ENCODE measurements around the gene DNAH17.

The DNAH17 gene

GRCh38 chr17:78441271-78441971, 135.8 kb downstream of the DNAH17 start:
- DNase-seq, result no peak

- DNase-seq, result no peak
These were observed 138.4 kb downstream of the DNAH17 start for GRCh38 chr17:78438694-78439325.

DNA sequence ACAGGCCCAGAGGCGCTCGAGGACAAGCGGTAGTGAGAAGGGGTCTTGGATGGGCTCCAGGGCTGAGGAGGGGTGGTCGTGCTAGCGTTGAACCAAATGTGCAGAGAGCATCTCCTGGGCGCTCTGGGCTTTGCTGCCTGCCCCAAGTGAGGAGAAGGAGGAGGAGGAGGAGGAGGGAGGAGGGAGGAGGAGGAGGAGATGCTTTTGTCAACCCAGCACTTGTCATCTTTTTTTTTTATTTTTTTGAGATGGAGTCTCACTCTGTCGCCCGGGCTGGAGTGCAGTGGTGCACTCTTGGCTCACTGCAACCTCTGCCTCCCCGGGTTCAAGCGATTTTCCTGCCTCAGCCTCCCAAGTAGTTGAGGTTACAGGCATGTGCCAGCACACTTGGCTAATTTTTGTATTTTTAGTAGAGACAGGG, 138.9 kb downstream of the DNAH17 start:
- no peak for DNase-seq

DNA sequence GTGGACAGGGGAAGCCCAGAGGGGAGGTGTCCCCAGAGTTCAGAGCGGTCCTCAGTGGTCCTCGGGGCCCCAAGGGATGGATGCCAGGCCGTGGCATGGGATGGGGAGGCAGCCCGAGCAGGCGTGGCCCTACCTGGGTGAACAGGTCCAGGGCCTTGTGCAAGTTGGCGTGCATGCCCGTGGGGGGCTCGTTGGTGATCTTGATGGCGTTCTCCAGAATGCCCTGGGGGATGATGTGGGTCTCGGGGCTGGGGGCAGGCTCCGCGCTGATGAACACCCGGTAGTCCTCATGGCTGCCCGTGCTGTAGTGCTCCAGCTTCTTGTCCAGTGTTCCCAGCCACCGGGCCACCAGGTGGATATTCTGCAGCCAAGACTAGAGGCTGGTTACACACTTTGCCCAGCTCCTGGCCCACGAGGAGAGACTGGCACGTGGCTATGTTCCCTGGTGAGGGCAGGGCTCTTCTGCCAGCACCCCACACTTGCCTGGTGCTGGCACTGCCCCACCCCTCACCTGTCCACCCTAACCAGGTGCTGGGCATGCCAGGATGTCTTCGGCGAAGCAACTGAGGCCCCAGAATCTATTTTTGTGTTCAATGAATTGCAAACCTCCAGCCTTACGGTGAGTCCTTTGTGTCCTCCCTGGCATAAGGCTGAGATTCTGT, 139.6 kb downstream of the DNAH17 start:
- DNase-seq, result no peak

- no peak for DNase-seq
These were observed 141.7 kb downstream of the DNAH17 start for GRCh38 chr17:78435330-78436005.

DNA sequence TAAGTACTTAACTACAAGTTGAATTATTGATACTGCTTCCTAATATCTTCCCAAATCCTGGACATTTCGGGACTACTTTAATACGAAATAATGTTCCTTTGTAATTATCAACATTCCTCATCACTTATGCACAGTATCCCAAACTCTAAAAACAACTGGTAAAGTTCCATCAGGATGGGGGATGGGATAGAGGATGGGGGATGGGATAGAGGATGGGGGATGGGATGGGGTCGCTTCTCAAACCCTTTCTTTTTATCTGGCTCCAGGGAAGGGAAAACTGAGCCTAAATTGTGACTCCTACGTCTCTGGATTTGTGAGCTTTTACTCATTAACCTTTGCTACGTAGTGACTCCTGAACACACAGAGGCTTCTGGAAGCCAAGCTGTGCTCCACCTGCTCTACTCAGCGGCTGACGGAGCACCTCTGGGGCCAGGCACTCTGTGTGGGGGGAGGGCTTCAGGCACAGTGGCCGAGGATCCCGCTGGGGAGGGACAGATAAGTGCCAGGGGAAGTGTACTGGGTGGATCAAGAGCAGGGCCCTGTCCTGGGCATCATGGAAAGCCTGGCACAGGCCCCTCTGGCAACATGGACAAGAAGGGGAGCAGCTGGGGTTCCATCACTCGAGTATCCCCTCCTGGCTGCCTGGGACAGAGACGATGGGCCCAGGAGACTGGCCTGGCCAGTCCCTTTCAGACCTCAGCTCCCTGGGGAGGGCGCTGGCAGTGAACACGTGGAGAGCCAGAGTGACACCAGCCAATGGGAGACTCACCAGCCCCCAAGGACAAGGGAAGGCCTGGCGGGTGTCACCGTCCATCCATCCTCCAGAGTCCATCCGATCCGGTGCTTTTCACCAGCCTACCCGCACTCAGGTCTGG, 142.5 kb downstream of the DNAH17 start:
- DNase-seq, result no peak

- no peak for DNase-seq
These were observed 143.3 kb downstream of the DNAH17 start for GRCh38 chr17:78433780-78434335.

DNA sequence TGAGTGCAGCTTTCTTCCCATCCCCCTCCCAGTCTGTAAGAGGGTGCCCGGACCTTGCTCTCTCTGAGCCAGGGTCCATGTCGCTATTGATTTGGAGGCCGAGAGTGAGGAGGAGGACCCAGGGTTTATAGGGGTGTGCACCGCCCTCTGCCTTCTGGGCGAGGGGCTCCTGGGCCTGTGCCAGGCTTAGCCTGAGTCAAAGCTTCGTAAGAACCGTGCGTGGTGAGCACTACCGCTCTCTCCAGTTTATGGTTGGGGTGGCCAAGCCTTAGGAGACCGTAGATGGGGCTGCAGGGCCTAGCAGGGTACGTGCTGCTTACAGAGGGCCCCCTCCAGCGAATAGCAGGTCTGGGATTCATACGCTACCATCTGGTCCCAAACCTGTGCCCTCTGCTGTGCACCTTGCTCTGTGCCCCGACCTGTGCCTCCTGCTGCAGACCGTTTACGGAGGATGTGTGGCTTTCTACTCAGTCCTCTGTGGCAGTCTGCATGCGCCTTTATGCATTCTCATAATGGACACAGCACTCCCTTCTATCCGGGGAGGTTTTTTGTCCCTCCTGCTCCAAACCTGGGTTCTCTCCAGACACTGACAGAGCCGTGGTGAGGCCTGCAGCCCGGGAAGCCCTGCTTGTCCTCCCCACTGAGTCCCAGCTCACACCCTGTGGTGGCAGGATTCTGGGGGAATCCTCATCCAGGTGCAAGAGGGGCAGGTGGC, 144.0 kb downstream of the DNAH17 start:
- DNase-seq, result no peak

DNA sequence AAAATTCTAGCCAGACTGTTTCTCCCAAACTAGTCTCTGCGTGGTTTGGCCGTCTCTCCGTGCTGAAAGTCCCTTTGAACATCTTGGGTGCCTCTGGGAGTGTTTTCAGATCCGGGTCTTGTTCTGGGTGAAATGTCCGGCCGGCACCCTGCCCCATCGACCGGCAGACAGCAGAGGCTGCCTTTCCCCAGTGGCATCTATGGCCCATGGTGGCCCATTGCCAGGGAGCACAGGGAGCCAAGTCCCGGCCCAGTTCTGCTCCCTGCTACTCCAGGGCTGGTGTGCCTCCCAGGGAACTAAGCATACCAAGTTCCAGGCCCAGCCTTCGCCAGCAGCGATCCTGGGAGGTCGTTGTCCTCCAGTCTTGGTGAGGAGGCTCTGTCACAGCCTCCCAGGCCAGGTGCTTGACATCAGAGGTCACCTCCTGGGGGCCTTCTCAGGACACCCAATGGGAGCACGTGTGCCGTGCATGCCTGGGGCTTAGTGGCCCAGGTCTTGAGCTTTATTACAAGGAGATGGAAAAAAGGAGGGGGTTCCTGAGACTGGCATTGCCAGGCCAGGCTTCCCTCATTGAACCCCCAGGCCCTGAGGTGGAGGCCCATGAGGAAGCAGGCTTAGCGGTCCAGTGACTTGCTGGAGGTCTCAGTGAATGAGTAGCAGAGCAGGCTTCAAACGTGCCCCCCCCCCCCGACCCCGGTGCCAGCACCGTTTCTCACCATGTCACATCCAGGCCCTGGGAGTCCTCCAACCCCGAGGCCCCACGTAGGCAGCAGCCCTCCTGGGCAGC, 144.8 kb downstream of the DNAH17 start:
- no peak for DNase-seq

- DNase-seq, result no peak
These were observed 145.6 kb downstream of the DNAH17 start for GRCh38 chr17:78431692-78431958.

DNA sequence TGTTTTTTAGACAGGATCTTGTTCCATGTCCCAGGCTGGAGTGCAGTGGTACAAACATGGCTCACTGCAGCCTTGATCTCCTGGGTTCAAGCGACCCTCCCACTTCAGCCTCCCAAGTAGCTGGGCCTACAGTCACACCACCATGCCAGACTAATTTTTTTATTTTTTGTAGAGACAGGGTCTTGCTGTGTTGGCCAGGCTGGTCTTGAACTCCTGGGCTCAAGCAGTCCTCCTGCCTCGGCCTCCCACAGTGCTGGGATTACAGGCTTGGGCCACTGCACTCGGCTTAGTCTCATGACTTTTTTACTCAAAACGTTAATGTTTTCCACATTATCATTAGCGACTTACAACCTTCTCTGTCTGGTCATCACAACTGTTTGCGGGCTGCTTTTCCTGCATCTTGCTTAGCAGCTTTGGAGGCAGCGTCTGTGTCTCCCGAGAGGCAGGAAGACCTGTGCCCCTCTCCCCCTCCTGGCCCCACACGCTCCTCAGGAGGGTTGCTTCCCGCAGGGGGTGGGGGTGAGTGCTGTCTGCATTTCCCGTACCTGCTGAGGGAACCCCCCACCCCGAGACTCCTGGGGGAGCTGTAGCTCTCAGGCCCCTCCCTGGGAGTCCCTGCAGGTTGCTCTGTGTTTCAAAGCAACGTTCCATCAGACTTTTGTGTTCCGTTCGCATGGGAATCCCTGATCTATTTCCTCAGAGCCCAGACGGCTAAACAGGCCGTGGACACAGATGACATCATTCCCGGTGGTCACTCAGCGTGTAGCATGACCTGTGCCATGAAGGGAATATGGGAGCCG, 146.1 kb downstream of the DNAH17 start:
- no peak for DNase-seq

DNA sequence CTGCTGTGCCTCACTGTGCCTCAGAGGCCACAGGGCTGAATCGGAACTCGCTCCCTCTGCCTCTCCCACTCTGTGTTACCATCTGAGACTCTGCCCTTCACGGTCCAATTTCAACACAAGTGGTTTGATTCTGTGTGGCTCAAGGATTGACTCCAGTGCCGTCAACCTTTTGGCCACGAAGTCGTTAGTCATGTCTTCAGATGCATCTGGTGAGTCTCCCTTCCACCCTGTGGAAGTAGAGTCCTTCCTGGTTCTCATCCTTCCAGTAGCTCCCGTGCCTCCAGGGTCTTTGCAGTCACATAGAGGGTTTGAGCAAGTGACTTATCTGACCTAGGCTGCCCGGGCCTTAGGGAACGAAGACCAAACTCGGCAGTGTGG, 147.6 kb downstream of the DNAH17 start:
- no peak for DNase-seq

DNA sequence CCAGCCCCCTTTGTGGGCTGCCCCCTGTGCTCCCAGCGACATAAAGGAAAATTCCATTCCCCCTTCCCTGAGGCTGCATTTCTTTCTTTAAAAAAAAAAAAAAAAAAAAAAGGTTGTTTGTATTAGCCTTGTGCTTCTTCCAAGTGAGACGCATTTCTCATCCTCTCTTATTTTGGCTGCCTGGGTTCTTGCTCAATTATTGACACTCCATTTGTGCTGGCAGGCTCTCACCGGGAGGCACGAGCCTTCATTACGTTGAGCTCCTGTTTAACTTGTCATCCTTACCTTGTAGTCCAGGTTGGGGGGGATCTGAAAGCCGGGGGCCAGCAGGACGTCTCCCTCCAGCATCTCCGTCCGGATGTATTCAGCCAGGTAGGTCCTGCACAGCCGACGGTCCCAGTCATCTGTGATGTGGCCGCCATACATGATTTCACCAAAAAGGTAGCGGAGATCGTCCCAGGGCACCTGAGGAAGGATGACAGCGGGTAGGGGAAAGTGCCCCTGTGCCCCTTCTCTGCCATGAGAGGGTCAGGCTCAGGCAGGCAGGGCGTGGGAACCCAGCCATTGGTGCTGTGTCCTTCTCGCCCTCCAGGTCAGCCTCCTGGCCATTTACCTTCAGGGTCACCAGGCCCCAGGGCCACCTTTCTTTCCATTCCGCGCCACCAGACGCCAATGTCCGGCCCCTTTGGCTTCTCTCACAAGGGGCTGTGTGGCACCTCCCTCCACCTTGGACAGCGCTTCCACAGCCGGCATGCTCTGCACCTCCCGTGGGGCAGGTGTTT, 148.2 kb downstream of the DNAH17 start:
- DNase-seq, result no peak

GRCh38 chr17:78428025-78428575, 149.1 kb downstream of the DNAH17 start:
- no peak for DNase-seq

DNA sequence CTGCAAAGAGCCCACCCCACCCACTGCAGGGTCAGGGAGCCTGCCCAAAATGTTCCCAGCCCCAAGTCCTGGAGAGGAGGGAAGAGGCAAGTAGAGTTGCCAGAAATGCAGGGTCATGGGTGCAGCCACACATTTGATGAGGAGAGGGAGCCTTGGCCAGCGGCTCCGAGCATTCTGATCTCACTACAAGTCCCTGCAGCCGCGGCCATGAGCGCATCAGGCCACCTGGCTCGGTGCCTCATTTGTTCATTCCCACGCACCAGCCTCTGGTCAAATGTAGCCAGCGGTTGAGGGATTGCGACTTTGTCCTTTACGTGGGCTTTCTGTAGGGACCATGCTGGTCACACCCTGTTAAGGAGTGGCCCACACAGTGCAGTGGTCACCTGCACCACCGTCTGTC, 150.1 kb downstream of the DNAH17 start:
- no peak for DNase-seq

DNA sequence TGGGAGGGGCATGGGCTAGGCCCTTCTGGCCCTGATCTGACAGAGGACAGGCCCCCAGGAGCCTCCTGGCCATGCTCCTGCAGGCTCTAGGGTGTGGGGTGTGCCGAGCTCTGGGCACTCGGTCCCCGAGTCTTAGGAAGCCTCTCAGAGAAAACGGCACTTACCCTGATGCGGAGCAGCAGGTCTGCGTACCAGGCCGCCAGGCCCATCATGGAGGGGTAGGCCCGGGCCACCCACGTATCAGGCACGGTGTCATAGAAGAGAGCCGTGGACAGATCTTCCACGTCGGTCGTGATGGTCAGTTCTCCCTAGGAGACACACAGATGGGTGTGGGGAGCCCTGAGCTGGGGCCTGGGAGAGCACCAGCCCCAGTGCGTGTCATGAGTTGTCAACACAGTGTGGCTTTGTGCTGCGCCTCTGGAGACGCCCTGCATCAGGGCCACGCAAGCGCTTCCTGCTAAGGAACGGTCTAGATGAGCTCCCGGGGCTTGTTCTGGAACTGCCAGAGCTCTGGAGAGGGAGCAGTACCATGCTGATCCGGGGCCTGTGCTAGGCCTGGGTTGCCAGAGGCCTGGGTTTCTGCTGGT, 150.8 kb downstream of the DNAH17 start:
- no peak for DNase-seq

DNA sequence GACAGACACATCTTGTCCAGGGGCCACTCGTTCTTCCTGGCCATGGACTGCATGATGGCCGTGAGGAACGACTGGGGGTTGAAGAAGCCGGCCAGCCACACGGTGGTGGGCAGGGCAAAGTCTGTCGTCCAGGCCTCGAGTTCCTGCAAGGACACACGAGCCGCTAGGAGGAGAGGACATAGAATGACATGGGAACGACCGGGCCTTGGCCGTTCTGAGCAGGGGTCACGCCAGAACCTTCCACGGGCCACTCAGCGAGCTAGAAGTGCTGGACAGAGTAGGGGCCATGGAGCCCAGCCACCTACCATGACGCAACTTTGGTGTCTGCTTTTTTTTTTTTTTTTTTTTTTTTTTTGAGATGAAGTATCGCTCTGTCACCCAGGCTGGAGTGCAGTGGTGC, 151.8 kb downstream of the DNAH17 start:
- no peak for DNase-seq

GRCh38 chr17:78423961-78424675, 153.1 kb downstream of the DNAH17 start:
- no peak for DNase-seq
